MM.1S (cell line): ENCODE results near the gene PLEKHS1.

Experiments
- DNase-seq: peaks from one replicate; pipeline ENCODE4 v3.0.0-alpha.2; 2015
- H2AFZ ChIP-seq: fragments of 300-600 bp; sonication (generic); 2 replicates; pipeline ENCODE4 v1.6.0; 2016; ENCODE audit warnings: antibody characterized with exemption, low read length
- H3F3A ChIP-seq: fragments of 300-600 bp; sonication (generic); 2 replicates; pipeline ENCODE4 v1.6.1; 2016; ENCODE audit warnings: mild to moderate bottlenecking, antibody characterized with exemption, low read length, moderate library complexity, mixed read lengths; ENCODE audit not compliant: insufficient read depth
- H3K27ac ChIP-seq: fragments of 300-600 bp; sonication (generic); 2 replicates; pipeline ENCODE4 v1.5.1; 2016; ENCODE audit warnings: mild to moderate bottlenecking, low read length
- H3K27me3 ChIP-seq: fragments of 300-600 bp; sonication (generic); replicated peaks from 2 replicates; pipeline ENCODE4 v1.6.0; 2016; ENCODE audit warnings: low read length; ENCODE audit not compliant: insufficient read depth
- H3K36me3 ChIP-seq: fragments of 300-600 bp; sonication (generic); replicated peaks from 2 replicates; pipeline ENCODE4 v1.6.1; 2016; ENCODE audit warnings: mild to moderate bottlenecking, low read length, mixed read lengths; ENCODE audit not compliant: insufficient read depth
- H3K4me1 ChIP-seq: fragments of 300-600 bp; sonication (generic); 2 replicates; pipeline ENCODE4 v1.6.1; 2016; ENCODE audit warnings: low read length, mixed read lengths
- H3K4me2 ChIP-seq: fragments of 300-600 bp; sonication (generic); 2 replicates; pipeline ENCODE4 v1.6.0; 2016; ENCODE audit warnings: low read depth, low read length
- H3K4me3 ChIP-seq: fragments of 300-600 bp; sonication (generic); 2 replicates; pipeline ENCODE4 v1.5.1; 2016; ENCODE audit warnings: low read length, mixed read lengths
- H3K79me2 ChIP-seq: fragments of 300-600 bp; sonication (generic); 2 replicates; pipeline ENCODE4 v1.6.1; 2016; ENCODE audit warnings: mixed run types, low read length, mixed read lengths
- H3K9ac ChIP-seq: fragments of 300-600 bp; sonication (generic); 2 replicates; pipeline ENCODE4 v1.6.1; 2016; ENCODE audit warnings: low read length, mixed read lengths
- H3K9me2 ChIP-seq: fragments of 300-600 bp; sonication (generic); replicated peaks from 2 replicates; pipeline ENCODE4 v1.6.1; 2016; ENCODE audit warnings: mild to moderate bottlenecking, low read length, mixed read lengths; ENCODE audit not compliant: insufficient read depth
- H3K9me3 ChIP-seq: fragments of 300-600 bp; sonication (generic); replicated peaks from 2 replicates; pipeline ENCODE4 v1.6.1; 2016; ENCODE audit warnings: mild to moderate bottlenecking, low read length, mixed read lengths; ENCODE audit not compliant: insufficient read depth
- H4K20me1 ChIP-seq: fragments of 300-600 bp; sonication (generic); 2 replicates; pipeline ENCODE4 v1.6.1; 2016; ENCODE audit warnings: mild to moderate bottlenecking, low read length, moderate library complexity, mixed read lengths; ENCODE audit not compliant: insufficient read depth
- CTCF ChIP-seq: fragments of 300-600 bp; sonication (generic); IDR thresholded peaks from 2 replicates; pipeline ENCODE4 v1.5.1; 2016; ENCODE audit warnings: antibody characterized with exemption, low read length, mixed read lengths
- EZH2 ChIP-seq: fragments of 300-600 bp; sonication (generic); optimal IDR thresholded peaks from 2 replicates; pipeline ENCODE3; 2017; ENCODE audit warnings: low read depth, mild to moderate bottlenecking, antibody characterized with exemption, low read length, mixed read lengths
- EZH2phosphoT487 ChIP-seq: fragments of 300-600 bp; sonication (generic); IDR thresholded peaks from 2 replicates; pipeline ENCODE4 v1.6.1; 2018; ENCODE audit warnings: antibody characterized with exemption, low read length

Gene PLEKHS1

GRCh38 chr10:113775686-113776294 lies 24.3 kb downstream of the PLEKHS1 start:
- Histone ChIP-seq H3K27ac (no peak overlapping the region), H3K9ac (no peak overlapping the region), H3K4me2 (no peak overlapping the region), H3K36me3 (no peaks in the 10 kb centered on the region), H3K4me1 (no peaks in the 10 kb centered on the region), H3K9me2 (no peaks in the 10 kb centered on the region), H3K27me3 (no peaks in the 10 kb centered on the region), H3K79me2 (no peaks in the 10 kb centered on the region), H4K20me1 (no peaks in the 10 kb centered on the region), H2AFZ (no peak overlapping the region), H3F3A (no peaks in the 10 kb centered on the region), H3K4me3 (no peak overlapping the region), H3K9me3 (no peaks in the 10 kb centered on the region)
- TF ChIP-seq EZH2phosphoT487 (no peak), EZH2 (no peak), CTCF (no peak)
- DNase-seq: no peak

DNA sequence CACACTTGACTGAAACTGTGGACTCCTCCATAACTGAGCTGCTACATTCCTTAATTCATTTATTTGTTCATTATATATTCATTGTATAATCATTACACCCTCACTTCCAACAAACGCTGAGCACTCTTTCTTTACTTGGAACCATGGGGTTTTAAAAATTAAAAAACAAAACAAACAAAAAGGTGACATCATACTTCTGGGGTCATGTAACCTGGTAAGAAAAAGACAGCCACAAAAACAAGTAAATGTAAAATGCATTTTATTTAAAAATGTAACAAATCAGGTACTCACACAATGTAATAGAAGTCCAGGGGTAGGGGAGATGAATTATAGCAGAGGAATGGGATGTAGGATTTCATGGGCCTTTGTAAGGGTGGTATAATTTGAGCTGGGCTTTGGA lies 25.1 kb downstream of the PLEKHS1 start:
- no peak overlapping the region for H3K9ac ChIP-seq
- H3K9me2 ChIP-seq: no peaks in the 10 kb centered on the region
- DNase-seq: no peak
- H3K4me3 ChIP-seq: no peak overlapping the region
- H3K36me3 ChIP-seq: no peaks in the 10 kb centered on the region
- TF ChIP-seq CTCF: no peak
- TF ChIP-seq EZH2: no peak
- no peak for TF ChIP-seq EZH2phosphoT487
- no peak overlapping the region for H3K27ac ChIP-seq
- H3K4me2 ChIP-seq: no peak overlapping the region
- H3K4me1 ChIP-seq: no peaks in the 10 kb centered on the region
- no peak overlapping the region for H2AFZ ChIP-seq
- no peaks in the 10 kb centered on the region for H3K9me3 ChIP-seq
- no peaks in the 10 kb centered on the region for H4K20me1 ChIP-seq
- H3K27me3 ChIP-seq: no peaks in the 10 kb centered on the region
- no peaks in the 10 kb centered on the region for H3F3A ChIP-seq
- no peaks in the 10 kb centered on the region for H3K79me2 ChIP-seq

DNA sequence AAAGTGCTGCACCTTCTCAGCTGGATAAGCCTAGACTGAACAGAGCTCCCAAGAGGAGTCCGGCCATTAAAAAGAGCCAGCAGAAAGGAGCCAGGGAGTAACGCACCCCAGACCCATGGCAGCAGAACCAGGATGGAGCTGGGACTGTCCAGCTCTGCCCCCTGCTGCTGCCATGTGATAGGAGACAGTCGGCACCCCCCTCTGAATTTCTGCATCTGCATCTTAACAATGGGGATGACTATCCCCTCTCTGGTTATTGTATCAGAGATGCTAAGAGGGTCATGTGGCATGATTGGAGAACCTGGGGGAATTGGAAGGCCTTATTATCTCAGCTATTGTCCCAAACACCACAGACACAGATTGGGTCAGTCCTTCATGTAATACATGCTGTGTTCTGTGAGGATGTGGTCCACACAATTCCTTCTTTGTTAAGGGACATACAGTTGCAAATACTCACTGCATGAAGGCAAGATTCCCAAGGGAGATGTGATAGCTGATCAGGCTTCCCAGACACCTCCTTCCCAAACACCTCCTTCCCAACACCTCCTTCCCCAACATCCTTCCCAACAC lies 29.3 kb downstream of the PLEKHS1 start:
- no peaks in the 10 kb centered on the region for H3K79me2 ChIP-seq
- H2AFZ ChIP-seq: no peak overlapping the region
- H3K27me3 ChIP-seq: no peaks in the 10 kb centered on the region
- no peak overlapping the region for H3K4me2 ChIP-seq
- DNase-seq: no peak
- H3K36me3 ChIP-seq: no peaks in the 10 kb centered on the region
- no peaks in the 10 kb centered on the region for H3K9me2 ChIP-seq
- no peak overlapping the region for H3K27ac ChIP-seq
- H3F3A ChIP-seq: no peaks in the 10 kb centered on the region
- H3K9ac ChIP-seq: no peak overlapping the region
- no peaks in the 10 kb centered on the region for H3K9me3 ChIP-seq
- no peaks in the 10 kb centered on the region for H3K4me1 ChIP-seq
- no peaks in the 10 kb centered on the region for H4K20me1 ChIP-seq
- H3K4me3 ChIP-seq: no peak overlapping the region
- TF ChIP-seq EZH2 (no peak), EZH2phosphoT487 (no peak), CTCF (no peak)
